CD4-positive, alpha-beta T cell treated with Interferon gamma for 1 hour (primary cell): ENCODE data around the gene EYA3.
A peak's percentile ranks its signal among the peaks of the same experiment; 100 is the strongest.

Experiments
- DNase-seq: peaks from one replicate; pipeline ENCODE4 v3.0.0-alpha.2; 2020

The EYA3 gene

DNA sequence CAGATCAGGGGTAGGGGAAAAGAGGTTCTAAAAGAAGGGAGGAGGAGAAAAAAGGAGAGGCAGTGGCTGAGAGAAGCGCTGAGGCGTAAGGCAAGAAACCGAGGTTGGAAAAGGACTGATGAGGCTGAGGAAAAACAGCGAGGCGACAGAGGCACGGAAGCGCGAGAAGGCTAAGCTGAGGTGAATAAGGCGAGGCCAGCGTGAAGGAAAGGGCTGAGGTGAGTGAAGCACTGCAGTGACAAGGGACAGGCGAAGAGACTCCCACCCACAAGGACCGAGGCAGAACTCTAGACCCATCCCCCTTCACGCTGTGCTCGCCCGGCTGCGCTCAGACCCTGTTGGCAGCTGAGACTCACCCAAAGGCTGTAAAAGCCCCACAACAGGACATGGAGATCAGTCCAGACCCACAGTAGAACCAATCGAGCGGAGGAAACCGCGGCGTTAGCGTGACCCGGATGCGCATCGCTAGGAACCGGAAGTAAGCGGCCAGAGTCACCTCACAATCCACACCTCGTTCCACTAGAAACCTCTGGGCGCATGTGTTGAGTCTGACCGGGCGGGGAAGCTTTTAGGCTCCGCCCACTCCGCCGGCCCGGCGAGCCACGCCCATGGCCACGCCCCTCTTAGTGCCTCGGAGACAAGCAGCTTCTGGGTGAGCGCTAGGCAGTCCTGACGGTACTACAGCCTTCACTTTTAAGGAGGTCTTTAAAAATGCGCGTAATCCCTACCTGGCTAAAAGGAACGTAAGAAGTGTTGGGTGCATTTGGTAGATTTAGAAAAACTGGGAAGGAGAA is at the start of gene EYA3:
EYA3 (minus strand) TSS at position 443 of the 794 bp plus-strand sequence. CDS start 30,584 bp downstream, outside the sequence.
- peak; percentile 99 for DNase-seq

DNA sequence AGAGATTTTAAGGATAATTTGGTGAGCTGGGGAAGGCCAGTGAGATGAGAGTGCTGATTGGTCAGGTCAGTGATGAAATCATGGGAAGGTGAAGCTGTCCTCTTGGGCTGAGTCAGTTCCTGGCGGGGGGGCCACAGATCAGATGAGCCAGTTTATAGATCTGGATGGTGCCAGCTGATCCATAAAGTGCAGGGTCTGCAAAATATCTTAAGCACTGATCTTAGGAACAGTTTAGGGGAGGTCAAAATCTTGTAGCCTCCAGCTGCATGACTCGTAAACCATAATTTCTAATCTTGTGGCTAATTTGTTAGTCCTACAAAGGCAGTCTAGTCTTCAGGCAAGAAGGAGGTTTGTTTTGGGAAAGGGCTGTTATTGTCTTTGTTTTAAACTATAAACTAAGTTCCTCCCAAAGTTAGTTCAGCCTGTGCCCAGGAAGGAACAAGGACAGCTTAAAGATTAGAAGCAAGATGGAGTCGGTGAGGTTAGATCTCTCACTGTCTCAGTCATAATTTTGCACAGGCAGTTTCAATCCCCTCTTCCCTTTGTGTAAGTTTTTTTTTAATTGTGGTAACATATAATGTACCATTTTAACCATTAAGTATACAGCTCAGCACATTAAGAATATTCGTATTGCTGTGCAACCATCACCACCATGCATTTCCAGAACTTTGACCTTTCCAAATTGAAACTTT is 48.7 kb upstream of the EYA3 start:
- DNase-seq, result no peak

DNA sequence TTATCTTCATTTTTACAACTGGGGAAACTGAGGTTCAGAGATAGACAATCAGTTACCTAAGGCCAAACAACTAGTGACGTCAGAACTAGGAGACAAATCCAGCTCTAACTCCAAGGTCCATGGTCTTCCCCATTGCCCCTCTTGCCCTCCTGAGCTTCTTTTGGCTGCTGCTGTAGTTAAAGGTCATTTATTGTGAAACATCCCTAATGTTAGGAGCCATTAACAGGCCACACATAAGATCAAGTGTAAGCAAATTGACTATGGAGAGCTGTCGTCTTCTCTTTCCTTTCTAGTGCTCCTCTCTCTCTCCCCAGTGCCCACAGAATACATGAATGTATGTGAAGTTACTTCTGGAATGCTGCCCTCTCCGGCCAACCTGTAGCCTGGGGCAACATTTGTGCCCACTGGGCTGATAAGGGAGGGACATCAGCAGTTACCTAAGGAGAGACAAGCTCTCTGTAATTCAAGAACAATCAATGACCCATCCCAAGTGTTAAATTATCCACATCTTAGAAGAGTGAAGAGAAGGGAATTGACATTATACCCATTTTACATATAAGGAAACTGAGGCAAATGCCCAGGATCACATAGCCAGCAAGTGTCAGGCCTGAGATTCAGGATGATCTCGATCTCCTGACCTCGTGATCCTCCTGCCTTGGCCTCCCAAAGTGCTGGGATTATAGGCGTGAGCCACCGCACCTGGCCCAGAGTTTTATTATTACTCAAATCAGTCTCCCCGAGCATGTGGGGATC is 47.9 kb upstream of the EYA3 start:
- DNase-seq, result no peak

GRCh38 chr1:28135371-28136168 is 47.2 kb upstream of the EYA3 start:
- DNase-seq, result no peak

DNA sequence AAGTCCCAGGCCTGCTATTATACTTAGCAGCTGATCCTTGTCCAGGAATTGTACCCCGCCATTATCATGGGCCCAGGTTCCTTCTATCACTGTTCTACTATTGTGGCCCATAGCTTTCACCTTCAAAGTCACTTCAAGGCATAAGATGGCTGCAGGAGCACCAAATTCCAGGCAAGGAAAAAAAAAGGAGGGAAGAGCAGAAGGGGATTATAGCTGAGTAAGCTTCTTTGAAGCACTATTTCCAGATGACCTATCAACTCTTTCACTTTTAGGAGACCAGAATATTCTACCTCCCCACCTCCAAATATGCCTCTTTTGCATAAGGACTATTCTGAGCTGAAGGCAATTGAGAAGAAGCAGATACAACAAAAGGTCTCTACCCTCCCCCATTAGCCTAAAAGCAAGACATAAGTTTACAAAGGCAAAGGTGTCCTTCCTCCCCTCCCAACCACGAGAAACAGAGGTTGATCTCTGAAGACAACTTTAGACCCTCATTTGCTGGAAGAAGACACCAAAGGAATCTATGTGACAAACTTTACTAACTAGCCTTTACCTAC is 46.3 kb upstream of the EYA3 start:
- DNase-seq, result no peak

GRCh38 chr1:28132171-28133167 is 44.1 kb upstream of the EYA3 start:
- no peak for DNase-seq

GRCh38 chr1:28130901-28131300 is 42.5 kb upstream of the EYA3 start:
- DNase-seq, result no peak

- DNase-seq, result no peak
Observed at GRCh38 chr1:28129150-28129549, 40.7 kb upstream of the EYA3 start.

GRCh38 chr1:28127617-28128257 is 39.3 kb upstream of the EYA3 start:
- no peak for DNase-seq

- DNase-seq, result no peak
Observed at GRCh38 chr1:28126783-28127490, 38.5 kb upstream of the EYA3 start.

DNA sequence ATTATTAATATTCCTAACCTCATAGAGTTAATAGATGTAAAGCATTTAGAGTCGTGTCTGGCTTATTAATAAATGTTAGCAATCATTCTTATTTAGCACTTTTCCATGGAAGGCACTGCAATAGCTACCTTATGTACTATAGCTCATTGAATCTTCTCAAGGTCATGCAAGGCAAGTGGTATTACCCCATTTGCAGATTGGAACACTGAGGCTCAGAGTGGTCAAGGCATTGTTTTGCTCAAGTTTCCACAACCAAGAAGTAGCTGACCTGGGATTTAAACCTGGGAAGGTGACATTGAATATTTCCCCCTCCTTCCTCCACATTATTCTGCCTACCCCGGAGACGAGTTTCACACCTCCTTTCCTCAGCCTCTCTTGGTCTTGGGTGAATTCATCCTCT is 37.8 kb upstream of the EYA3 start:
- no peak for DNase-seq

DNA sequence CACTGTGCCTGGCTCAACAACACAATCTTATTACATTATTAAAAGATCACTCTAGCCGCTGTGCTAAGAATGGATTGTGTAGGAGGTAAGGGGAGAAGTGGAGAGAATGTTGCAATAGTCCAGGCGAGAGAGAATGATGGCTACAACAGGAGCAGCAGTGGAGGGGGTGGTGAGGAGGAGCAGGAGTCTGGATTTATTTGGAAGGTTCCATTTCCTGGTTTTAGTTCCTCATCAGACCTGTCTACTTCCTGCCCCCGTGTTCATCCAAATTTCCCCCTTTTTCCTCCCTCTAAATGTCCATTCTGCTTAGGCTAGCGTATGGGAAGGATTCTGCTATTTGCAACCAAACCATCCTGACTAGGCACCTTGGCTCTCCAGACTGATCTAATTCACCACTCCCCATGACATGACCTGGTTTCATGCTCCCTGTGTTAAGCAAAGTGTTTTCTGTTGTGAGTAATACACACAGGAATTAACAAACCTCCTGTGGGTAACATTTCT is 35.1 kb upstream of the EYA3 start:
- no peak for DNase-seq

DNA sequence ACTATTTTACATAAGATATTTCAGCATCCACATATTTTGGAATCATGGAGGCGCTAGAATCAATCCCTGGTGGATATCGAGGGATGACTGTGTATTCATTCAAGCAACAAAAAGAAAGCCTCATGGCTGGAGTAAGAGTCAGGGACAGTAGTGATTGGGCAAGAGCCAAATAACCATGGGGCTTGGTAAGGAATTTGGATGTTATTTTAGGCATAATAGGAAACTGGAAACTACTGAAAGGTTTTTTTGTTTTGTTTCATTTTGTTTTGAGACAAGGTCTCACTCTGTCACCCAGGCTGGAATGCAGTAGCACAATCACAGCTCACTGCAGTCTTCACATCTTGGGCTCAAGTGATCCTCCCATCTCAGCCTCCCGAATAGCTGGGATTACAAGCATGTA is 33.8 kb upstream of the EYA3 start:
- DNase-seq, result no peak

GRCh38 chr1:28119556-28119955 is 31.1 kb upstream of the EYA3 start:
- no peak for DNase-seq

DNA sequence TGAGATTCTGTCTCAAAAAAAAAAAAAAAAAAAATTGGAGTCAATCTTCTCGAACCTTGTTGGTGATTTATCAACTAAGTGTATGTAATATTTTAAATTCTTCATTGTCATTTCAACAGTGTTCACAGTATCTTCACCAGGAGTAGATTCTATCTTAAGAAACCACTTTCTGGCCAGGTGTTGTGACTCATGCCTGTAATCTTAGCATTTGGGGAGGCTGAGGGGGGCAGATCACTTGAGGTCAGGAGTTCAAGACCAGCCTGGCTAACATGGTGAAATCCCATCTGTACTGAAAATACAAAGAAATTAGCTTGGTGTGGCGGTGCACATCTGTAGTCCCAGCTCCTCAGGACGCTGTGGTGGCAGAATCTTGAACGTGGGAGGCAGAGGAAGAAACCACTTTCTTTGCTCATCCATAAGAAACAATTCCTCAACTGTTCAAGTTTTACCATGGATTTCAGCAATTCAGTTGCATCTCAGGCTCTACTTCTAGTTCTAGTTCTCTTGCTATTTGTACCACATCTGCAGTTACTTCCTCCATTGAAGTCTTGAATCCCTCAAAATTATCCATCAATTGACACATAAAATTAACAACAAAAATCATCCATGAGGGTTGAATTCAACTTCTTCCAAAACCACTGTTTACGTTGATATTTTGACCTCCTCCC is 30.4 kb upstream of the EYA3 start:
- DNase-seq, result no peak

GRCh38 chr1:28115267-28115666 is 26.9 kb upstream of the EYA3 start:
- peak; percentile 73 for DNase-seq

GRCh38 chr1:28114844-28115243 is 26.4 kb upstream of the EYA3 start:
- no peak for DNase-seq

GRCh38 chr1:28113242-28113572 is 24.8 kb upstream of the EYA3 start:
- no peak for DNase-seq
